Activated CD4-positive, alpha-beta T cell treated with anti-CD3 and anti-CD28 coated beads, Interleukin-2, amount 10 ng/mL, durations not matched to agents 7 days and 5 days (primary cell): Measurements from ENCODE around the gene SNX13. TPM values are rescaled to one million over a fixed set of nuclear protein-coding genes. Genes with fewer than 3 reads are reported as not detected.

Experiments used
- total RNA-seq, 2 experiments: library from RNA; stranded (reverse); gene quantifications; one replicate each; pipeline ENCODE4 v1.2.3, GENCODE V29; 2021

Gene SNX13
- total RNA-seq, 2 experiments from 2014 or later, result 25.3 to 26.3 TPM

Other genes with a start within 250 kb of the SNX13 start
- not detected for gene PRPS1L1, start 87.4 kb upstream of the SNX13 start, total RNA-seq